Measurements from ENCODE around the gene BCAR3. TPM values are rescaled to one million over a fixed set of nuclear protein-coding genes. Genes with fewer than 3 reads are reported as not detected.

BCAR3 gene
- total RNA-seq, 1 donor from 2014 or later: 16.6 TPM

- no peak for TF ChIP-seq CTCF (conservative IDR thresholded peaks at IDR 0.05)
- peaks cover 68% of the 10 kb centered on the region for H3K4me1 Mint-ChIP-seq (ENCODE audit: unreplicated experiment)
- no peak for DNase-seq (ENCODE audit: extremely low spot score, unreplicated experiment)
- H3K27me3 Mint-ChIP-seq: no peaks in the 10 kb centered on the region
- peak overlapping the region; percentile 57 for H3K27ac Mint-ChIP-seq
- H3K9me3 Mint-ChIP-seq: peaks cover 6% of the 10 kb centered on the region
- peaks cover 16% of the 10 kb centered on the region for H3K36me3 Mint-ChIP-seq
- peak overlapping the region; percentile 24 for H3K4me3 Mint-ChIP-seq
Measured at GRCh38 chr1:93619507-93620171, 62.0 kb downstream of the BCAR3 start.

- Mint-ChIP-seq H3K4me1 (ENCODE audit: unreplicated experiment) (peaks cover 84% of the 10 kb centered on the region), H3K27me3 (no peaks in the 10 kb centered on the region), H3K27ac (peak overlapping the region; percentile 81)
Measured at GRCh38 chr1:93617670-93618499, 63.8 kb downstream of the BCAR3 start.

GRCh38 chr1:93616996-93617669 lies 64.5 kb downstream of the BCAR3 start:
- Mint-ChIP-seq H3K4me3 (peak overlapping the region; percentile 12), H3K27me3 (no peaks in the 10 kb centered on the region), H3K27ac (peak overlapping the region; percentile 81), H3K9me3 (peaks cover 6% of the 10 kb centered on the region), H3K36me3 (peaks cover 16% of the 10 kb centered on the region), H3K4me1 (ENCODE audit: unreplicated experiment) (peaks cover 88% of the 10 kb centered on the region)
- DNase-seq (ENCODE audit: extremely low spot score, unreplicated experiment): no peak
- TF ChIP-seq CTCF (conservative IDR thresholded peaks at IDR 0.05): no peak

More at GRCh38 chr1:93617670-93618499, 63.8 kb downstream of the BCAR3 start:
- no peak for DNase-seq (ENCODE audit: extremely low spot score, unreplicated experiment)
- Mint-ChIP-seq H3K4me3 (peak overlapping the region; percentile 12), H3K36me3 (peaks cover 16% of the 10 kb centered on the region), H3K9me3 (peaks cover 6% of the 10 kb centered on the region)
- no peak for TF ChIP-seq CTCF (conservative IDR thresholded peaks at IDR 0.05)

GRCh38 chr1:93616221-93616995 lies 65.2 kb downstream of the BCAR3 start:
- peak overlapping the region; percentile 32 for H3K4me3 Mint-ChIP-seq
- no peak for DNase-seq (ENCODE audit: extremely low spot score, unreplicated experiment)

More at GRCh38 chr1:93616221-93616995, 65.2 kb downstream of the BCAR3 start:
- Mint-ChIP-seq H3K4me1 (ENCODE audit: unreplicated experiment) (peaks cover 92% of the 10 kb centered on the region), H3K36me3 (peaks cover 18% of the 10 kb centered on the region), H3K9me3 (peaks cover 6% of the 10 kb centered on the region), H3K27me3 (no peaks in the 10 kb centered on the region), H3K27ac (peak overlapping the region; percentile 40)
- TF ChIP-seq CTCF (conservative IDR thresholded peaks at IDR 0.05): no peak

All from type B pancreatic cell (in vitro differentiated cells).